ENCODE results near the gene CASP8AP2.
"Not testable (repeated sequence)": the region's sequence is repeated elsewhere in the genome, so short reads cannot be mapped to it uniquely, and the experiment has no call there.

Gene CASP8AP2

DNA sequence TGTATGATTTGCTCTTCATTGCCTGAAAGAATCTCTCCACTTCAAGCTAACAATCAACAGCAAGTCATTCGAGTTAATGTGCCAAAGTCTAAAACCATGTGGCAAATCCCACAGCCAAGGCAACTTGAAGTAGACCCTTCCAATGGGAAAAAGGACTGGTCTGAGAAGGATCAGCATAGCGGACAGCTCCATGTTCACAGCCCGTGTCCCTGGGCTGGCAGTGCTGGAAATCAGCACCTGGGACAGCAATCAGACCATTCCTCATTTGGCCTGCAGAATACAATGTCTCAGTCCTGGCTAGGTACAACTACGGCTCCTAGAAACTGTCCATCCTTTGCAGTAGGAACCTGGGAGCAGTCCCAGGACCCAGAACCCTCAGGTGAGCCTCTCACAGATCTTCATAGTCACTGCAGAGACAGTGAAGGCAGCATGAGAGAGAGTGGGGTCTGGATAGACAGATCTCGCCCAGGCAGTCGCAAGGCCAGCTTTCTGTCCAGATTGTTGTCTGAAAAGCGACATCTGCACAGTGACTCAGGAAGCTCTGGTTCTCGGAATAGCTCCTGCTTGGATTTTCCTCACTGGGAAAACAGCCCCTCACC, 65.7 kb downstream of the CASP8AP2 start:
- H3K4me3 ChIP-seq (replicated peaks; ENCODE audit: low read depth, low read length) = no peak overlapping the region
- DNase-seq (ENCODE audit: low read depth) = peak; percentile 77
- TF ChIP-seq, protein P1, sequence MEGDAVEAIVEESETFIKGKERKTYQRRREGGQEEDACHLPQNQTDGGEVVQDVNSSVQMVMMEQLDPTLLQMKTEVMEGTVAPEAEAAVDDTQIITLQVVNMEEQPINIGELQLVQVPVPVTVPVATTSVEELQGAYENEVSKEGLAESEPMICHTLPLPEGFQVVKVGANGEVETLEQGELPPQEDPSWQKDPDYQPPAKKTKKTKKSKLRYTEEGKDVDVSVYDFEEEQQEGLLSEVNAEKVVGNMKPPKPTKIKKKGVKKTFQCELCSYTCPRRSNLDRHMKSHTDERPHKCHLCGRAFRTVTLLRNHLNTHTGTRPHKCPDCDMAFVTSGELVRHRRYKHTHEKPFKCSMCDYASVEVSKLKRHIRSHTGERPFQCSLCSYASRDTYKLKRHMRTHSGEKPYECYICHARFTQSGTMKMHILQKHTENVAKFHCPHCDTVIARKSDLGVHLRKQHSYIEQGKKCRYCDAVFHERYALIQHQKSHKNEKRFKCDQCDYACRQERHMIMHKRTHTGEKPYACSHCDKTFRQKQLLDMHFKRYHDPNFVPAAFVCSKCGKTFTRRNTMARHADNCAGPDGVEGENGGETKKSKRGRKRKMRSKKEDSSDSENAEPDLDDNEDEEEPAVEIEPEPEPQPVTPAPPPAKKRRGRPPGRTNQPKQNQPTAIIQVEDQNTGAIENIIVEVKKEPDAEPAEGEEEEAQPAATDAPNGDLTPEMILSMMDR (IDR thresholded peaks at IDR 0.05; ENCODE audit: low read length, missing control alignments) = no peak

DNA sequence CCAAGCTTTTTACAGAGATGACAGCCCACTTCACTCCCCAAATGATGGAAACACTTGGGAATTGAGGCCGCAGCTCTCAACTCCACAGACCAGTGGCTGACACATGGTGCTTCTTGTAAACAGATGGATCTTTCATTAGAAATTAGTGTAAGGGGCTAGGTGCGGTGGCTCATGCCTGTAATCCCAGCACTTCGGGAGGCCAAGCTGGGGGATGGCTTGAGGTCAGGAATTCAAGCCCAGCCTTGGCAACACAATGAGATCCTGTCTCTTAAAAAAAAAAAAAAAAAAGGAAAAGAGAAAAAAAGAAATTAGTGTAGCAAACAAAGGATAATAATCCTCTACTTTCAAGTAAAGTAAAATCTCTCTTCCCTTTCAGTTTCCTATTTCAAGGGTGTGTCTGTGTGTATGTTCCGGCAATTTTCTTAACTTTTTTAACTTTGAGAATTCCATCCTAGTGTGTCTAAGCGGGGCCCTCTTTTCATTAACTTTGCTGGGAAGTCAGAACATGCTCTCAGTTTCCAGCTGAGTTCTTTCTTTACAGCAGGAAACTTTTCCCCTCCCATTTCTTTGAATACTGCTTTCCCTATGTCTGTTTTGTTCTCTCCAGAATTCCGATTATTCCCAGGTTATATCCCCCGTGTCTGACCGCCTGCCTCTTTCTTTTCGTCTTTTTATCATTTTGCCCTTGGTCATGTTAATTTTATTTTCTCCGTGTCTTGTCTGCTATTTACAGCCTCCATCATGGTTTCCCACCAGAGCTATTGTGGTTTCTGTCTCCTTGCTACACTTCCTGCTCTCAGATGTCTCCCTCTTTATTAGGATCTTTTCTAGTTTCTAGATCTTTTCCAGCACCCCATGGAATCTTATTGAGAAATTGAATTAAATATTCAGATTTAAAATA, 80.6 kb downstream of the CASP8AP2 start:
- H3K4me3 ChIP-seq (replicated peaks; ENCODE audit: low read depth, low read length); DNase-seq (ENCODE audit: low read depth): not testable (repeated sequence)

DNA sequence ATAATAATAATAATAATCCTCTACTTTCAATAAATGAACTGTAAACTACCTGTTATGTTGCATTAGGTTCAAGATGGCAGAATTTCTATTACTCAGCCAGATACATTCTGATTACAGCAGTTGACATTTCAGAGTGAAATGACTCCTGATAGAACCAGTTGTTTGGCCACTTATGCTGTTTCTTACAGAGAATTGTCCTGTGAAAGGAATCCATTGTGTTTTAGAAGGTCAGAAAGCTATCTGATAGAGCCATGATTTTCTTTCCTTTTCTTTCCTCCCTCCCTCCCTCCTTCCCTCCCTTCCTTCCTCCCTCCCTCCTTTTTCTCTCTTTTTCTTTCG, 81.2 kb downstream of the CASP8AP2 start:
- DNase-seq (ENCODE audit: low read depth) = no peak
- no peak overlapping the region for H3K4me3 ChIP-seq (replicated peaks; ENCODE audit: low read depth, low read length)
- TF ChIP-seq, protein P1 (IDR thresholded peaks at IDR 0.05; ENCODE audit: low read length, missing control alignments) = no peak

DNA sequence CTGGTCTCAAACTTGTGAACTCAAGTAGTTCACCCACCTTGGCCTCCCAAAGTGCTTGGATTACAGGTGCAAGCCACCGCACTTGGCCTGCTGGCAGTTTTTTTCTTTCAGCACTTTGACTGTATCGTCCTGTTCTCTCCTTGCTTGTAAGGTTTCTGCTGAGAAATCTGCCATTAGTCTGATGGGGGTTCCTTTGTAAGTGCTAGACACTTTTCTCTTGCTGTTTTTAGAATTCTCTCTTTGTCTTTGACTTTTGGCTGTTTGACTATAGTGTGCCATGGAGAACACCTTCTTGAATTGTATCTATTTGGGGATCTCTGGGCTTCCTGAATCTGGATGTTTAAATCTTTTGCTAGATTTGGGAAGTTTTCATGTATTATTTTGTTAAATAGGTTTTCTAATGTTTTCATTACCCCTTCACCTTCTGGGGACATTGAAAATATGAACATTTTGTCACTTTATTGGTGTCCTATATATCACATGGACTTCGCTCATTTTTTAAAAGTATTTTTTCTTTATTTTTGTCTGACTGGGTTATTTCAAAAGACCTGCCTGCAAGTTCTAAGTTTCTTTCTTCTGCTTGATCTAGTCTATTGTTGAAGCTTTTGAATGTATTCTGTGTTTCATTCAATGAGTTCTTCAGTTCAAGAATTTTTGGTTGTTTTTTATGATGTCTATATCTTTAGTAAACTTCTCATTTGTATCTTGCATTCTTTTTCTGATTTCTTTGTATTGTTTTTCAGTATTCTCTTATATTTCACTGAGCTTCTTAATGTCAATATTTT, 86.6 kb downstream of the CASP8AP2 start:
- no peak overlapping the region for H3K4me3 ChIP-seq (replicated peaks; ENCODE audit: low read depth, low read length)
- TF ChIP-seq, protein P1 (IDR thresholded peaks at IDR 0.05; ENCODE audit: low read length, missing control alignments) = no peak
- no peak for DNase-seq (ENCODE audit: low read depth)

DNA sequence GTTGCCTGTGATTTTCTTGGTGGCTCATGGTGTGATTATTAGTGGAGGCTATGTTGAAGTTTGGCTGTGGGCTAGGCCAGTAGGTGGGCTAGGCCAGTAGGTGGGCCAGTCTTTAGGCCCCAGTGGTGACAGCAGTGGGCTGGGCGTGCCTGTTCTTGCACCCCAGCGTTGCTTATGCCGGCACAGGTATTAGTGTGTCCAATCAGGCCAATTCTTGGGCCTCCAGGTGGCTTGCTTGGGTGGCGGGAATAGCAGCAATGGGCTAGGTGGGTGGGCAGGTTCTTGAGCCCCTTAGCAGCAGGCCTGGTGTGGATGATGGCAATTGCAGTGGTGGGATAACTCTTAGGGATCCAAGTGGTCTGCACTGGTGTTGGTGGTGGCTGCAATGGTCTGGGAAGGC, 87.5 kb downstream of the CASP8AP2 start:
- no peak for DNase-seq (ENCODE audit: low read depth)
- TF ChIP-seq, protein P1 (IDR thresholded peaks at IDR 0.05; ENCODE audit: low read length, missing control alignments) = no peak
- no peak overlapping the region for H3K4me3 ChIP-seq (replicated peaks; ENCODE audit: low read depth, low read length)

DNA sequence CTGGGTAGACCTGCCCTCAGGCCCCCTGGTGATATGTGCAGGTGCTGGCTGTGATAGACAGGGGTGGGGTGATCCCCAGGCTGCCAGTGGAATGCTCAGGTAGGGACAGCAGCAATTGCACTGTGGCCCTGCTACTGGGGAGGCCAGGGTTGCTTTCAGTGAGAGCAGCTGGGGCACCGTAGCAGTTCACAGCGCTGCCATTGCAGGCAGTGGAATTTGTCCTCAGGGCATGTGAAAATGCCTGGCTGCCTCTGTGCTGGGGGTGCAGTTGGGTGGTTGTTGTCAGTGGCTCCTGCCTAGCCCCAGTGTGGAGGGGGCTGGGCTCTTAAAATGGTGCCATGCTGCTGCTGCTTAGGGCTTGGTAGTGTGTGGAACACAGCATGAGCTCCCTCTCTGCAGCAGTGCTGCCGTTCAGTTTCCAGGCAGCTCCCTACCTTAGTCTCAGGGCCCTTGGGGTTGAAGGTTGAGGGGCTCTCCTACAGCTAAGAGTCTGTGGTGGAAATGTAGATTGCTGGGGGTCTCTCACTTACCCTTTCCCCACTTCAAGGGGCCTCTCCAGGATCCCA, 88.2 kb downstream of the CASP8AP2 start:
- H3K4me3 ChIP-seq (replicated peaks; ENCODE audit: low read depth, low read length) = no peak overlapping the region
- DNase-seq (ENCODE audit: low read depth) = no peak
- TF ChIP-seq, protein P1 (IDR thresholded peaks at IDR 0.05; ENCODE audit: low read length, missing control alignments) = no peak
